ENCODE results near the gene ATXN2. TPM values are rescaled to one million over a fixed set of nuclear protein-coding genes. Genes with fewer than 3 reads are reported as not detected.
"Not testable (repeated sequence)": the region's sequence is repeated elsewhere in the genome, so short reads cannot be mapped to it uniquely, and the experiment has no call there.

The ATXN2 gene
- total RNA-seq, 1 experiment from 2014 or later, result 56.3 TPM

DNA sequence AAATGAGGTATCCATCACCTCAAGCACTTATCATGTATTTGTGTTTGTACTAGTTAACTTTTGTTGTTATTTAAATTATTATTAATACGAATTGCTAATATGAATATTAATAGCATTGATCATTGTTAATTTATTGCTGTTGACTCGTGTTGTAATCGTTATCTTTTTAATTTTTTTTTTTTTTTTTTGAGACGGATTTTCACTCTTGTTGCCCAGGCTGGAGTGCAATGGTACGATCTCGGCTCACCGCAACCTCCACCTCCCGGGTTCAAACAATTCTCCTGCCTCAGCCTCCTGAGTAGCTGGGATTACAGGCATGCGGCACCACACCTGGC lies 196.7 kb downstream of the ATXN2 start:
- H3K36me3 Mint-ChIP-seq; H3K4me3 Mint-ChIP-seq; H3K27me3 Mint-ChIP-seq (ENCODE audit: low read depth); DNase-seq (ENCODE audit: low spot score); ATAC-seq; H3K27ac Mint-ChIP-seq; H3K9me3 Mint-ChIP-seq: not testable (repeated sequence)
- peaks cover 27% of the 10 kb centered on the region for H3K4me1 Mint-ChIP-seq
- POLR2A ChIA-PET, result interaction anchor here (0.9 to 1.8 kb wide), 4 partner anchors 9 to 49 kb away, joined by 3 to 5 read pairs (median 4); no protein-coding TSS in a partner anchor
- CTCF ChIA-PET, result interaction anchor here (0.6 to 3.4 kb wide), 13 partner anchors 23 to 272 kb away, joined by 3 to 82 read pairs (median 6); partner anchors contain the start of gene PHETA1

Other genes with a start within 250 kb of the ATXN2 start
- 12.4 to 18.6 TPM (median 14.9 TPM) in 3 replicates for gene PHETA1, start 230.2 kb downstream of the ATXN2 start, total RNA-seq (2021)
- gene SH2B3, start 193.4 kb downstream of the ATXN2 start, total RNA-seq (2021), result 20.5 to 31.8 TPM (median 20.7 TPM) in 3 replicates
- gene BRAP, start 86.6 kb upstream of the ATXN2 start, total RNA-seq (2021), result 17.3 to 18.3 TPM (median 18.1 TPM) in 3 replicates
- 29.1 to 37.5 TPM (median 37.1 TPM) in 3 replicates for gene ACAD10, start 86.7 kb upstream of the ATXN2 start, total RNA-seq (2021)
- 32.6 to 36.7 TPM (median 36.7 TPM) in 3 replicates for gene ALDH2, start 167.6 kb upstream of the ATXN2 start, total RNA-seq (2021)
- gene MAPKAPK5, start 242.9 kb upstream of the ATXN2 start, total RNA-seq (2021), result 71.1 to 81.8 TPM (median 71.2 TPM) in 3 replicates

All from WTC11 (cell line).